GM21786 (cell line): ENCODE measurements around the gene F8.
A peak's percentile ranks its signal among the peaks of the same experiment; 100 is the strongest.
"Not testable (repeated sequence)": the region's sequence is repeated elsewhere in the genome, so short reads cannot be mapped to it uniquely, and the experiment has no call there.

Experiments used
- ATAC-seq: cut with Tn5 transposase; IDR thresholded peaks from one replicate; pipeline ENCODE4 v1.9.1; 2021; ENCODE audit not compliant: unreplicated experiment

The F8 gene

DNA sequence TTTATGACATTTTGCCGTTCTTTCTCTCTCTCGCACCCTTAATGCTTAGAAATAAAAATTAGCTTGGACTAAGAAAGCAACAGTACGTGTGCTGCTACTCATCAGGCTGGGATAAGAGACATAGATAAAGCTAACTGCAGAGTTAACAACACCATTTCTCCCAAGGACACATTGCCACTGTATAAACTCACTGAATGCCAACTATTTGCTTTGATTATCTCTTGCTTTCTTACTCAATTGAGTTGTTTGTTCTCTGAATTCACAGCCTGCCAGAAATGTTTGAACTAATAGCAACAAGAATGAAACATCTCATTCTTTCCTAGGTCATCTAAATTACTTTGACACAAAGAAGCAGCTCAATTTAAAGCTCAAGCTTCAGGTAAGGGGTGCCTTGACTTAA lies 34.6 kb downstream of the F8 start:
- ATAC-seq, result no peak

GRCh38 chrX:154986826-154987575 lies 35.5 kb downstream of the F8 start:
- ATAC-seq, result no peak

GRCh38 chrX:154981116-154981411 lies 41.5 kb downstream of the F8 start:
- ATAC-seq, result no peak

- peak; percentile 99 for ATAC-seq
These were observed 42.0 kb downstream of the F8 start for GRCh38 chrX:154980330-154981115.

GRCh38 chrX:154979629-154980028 lies 42.9 kb downstream of the F8 start:
- no peak for ATAC-seq

GRCh38 chrX:154968353-154968752 lies 54.2 kb downstream of the F8 start:
- no peak for ATAC-seq

- ATAC-seq, result no peak
These were observed 54.9 kb downstream of the F8 start for GRCh38 chrX:154967603-154968002.

DNA sequence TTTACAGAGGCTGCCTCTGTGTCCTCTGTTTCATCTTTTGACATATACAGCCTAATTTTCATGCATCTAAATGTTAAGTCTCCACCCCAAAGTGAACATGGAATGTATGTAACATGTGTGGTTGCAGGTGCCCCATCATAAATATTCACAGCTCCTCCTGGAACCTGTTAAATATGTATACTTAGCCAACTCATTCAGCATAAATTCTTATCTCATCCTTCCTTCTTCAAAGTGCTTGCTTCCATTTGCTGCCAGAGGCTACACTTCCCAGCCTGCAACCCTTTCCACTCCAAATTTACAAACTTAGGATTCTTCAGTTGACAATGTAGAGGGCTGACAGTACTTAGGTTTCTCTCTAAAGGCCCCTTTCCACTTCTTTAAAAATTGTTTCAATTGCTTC lies 60.6 kb downstream of the F8 start:
- ATAC-seq, result no peak

DNA sequence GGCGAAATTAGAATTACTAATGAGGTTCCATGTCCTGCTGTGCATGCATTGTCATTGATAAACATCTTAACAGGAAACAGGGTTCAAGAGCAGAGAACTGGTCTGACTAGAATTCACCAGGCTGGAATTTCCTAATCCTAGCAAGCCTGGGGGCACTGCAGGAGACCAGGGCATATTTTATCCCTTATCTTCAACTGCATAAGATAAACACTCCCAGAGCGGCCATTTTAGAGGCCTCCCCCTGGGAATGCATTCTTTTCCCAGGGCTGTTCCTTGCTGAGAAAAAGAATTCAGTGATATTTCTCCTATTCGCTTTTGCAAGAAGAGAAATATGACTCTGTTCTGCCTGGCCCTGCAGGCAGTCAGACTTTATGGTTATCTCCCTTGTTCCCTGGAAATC lies 66.7 kb downstream of the F8 start:
- not testable (repeated sequence) for ATAC-seq

DNA sequence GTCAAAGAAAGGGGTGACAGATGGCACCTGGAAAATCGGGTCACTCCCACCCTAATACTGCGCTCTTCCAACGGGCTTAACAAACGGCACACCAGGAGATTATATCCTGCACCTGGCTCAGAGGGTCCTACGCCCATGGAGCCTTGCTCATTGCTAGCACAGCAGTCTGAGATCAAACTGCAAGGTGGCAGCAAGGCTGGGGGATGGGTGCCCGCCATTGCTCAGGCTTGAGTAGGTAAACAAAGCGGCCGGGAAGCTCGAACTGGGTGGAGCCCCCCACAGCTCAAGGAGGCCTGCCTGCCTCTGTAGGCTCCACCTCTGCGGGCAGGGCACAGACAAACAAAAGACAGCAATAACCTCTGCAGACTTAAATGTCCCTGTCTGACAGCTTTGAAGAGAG lies 83.3 kb downstream of the F8 start:
- ATAC-seq, result not testable (repeated sequence)

DNA sequence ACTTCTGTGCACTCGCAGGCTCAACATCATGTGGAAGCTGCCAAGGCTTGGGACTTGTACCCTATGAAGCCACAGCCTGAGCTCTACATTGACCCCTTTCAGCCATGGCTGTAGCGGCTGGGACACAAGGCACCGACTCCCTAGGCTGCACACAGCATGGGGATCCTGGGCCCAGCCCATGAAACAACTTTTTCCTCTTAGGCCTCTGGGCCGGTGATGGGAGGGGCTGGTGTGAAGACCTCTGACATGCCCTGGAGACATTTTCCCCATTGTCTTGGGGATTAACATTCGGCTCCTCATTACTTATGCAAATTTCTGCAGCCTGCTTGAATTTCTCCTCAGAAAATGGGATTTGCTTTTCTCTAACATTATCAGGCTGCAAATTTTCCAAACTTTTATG lies 97.8 kb downstream of the F8 start:
- not testable (repeated sequence) for ATAC-seq

- ATAC-seq, result no peak
These were observed 104.5 kb downstream of the F8 start for GRCh38 chrX:154918060-154918483.

DNA sequence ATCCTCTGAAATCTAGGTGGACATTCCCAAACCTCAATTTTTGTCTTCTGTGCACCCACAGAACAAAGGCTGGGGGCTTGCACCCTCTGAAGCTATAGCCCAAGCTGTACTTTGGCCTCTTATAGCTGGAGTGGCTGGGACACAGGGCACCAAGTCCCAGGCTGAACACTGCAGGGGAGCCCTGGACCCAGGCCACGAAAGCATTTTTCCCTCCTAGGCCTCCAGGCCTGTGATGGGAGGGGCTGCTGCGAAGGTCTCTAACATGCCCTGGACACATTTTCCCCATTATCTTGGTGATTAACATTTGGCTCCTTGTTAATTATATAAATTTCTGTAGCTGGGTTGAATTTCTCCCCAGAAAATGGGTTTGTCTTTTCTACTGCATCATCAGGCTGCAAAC lies 108.5 kb downstream of the F8 start:
- ATAC-seq, result no peak

DNA sequence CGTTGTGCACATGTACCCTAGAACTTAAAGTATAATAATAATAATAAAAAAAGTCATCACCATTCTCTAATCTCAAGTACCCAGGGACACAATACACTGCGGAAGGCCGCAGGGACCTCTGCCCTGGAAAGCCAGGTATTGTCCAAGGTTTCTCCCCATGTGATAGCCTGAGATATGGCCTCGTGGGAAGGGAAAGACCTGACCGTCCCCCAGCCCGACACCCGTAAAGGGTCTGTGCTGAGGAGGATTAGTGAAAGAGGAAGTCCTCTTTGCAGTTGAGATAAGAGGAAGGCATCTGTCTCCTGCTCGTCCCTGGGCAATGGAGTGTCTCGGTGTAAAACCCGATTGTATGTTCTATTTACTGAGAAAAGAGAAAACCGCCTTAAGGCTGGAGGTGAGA lies 112.0 kb downstream of the F8 start:
- ATAC-seq, result not testable (repeated sequence)

- ATAC-seq, result not testable (repeated sequence)
These were observed 112.5 kb downstream of the F8 start for GRCh38 chrX:154910048-154910447.

GRCh38 chrX:154908821-154909220 lies 113.7 kb downstream of the F8 start:
- ATAC-seq, result no peak

- ATAC-seq, result no peak
These were observed 120.1 kb downstream of the F8 start for GRCh38 chrX:154902408-154902807.

GRCh38 chrX:154900323-154900722 lies 122.2 kb downstream of the F8 start:
- ATAC-seq, result no peak

GRCh38 chrX:154892296-154892695 lies 130.2 kb downstream of the F8 start:
- no peak for ATAC-seq

GRCh38 chrX:154890990-154891639 lies 131.4 kb downstream of the F8 start:
- ATAC-seq, result no peak

DNA sequence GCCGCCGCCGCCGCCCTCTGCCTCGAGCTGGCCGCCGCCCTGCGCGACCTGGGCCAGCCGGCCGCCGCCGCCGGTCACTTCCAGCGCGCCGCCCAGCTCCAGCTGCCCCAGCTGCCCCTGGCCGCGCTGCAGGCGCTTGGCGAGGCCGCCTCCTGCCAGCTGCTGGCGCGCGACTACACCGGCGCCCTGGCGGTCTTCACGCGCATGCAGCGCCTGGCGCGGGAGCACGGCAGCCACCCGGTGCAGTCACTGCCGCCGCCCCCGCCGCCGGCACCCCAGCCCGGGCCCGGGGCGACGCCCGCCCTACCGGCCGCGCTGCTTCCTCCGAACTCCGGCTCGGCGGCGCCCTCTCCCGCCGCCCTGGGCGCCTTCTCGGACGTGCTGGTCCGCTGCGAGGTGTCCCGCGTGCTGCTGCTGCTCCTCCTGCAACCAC lies 135.7 kb downstream of the F8 start:
- peak; percentile 54 for ATAC-seq
